NCI-H1417 (cell line): ENCODE measurements around the gene ENTPD8.
A peak's percentile ranks its signal among the peaks of the same experiment; 100 is the strongest.

Experiments used
- DNase-seq, 3 experiments: peaks; one replicate each; lab custom pipeline; 2025; lab: John Stamatoyannopoulos, UW

The ENTPD8 gene

DNA sequence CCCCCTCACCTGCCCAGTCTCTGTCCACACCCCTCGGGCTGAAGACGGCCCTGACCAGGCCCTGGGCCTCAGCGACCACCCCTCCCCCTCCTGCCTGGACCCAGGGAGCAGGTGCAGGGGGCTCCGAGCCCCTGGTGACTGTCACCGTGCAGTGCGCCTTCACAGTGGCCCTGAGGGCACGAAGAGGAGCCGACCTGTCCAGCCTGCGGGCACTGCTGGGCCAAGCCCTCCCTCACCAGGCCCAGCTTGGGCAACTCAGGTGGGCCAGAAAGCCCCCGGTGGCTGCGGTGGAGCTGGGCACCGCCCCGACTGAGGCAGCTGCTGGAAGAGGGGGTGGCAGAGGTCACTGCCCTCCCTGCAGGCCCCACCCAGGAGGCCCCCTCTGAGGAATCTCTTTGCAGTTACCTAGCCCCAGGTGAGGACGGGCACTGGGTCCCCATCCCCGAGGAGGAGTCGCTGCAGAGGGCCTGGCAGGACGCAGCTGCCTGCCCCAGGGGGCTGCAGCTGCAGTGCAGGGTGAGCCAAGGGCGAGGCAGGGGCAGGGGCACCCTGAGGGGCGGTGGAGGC lies 7.7 kb downstream of the ENTPD8 start:
- DNase-seq: peak in 2 of 3 experiments; percentile 51 to 68

- DNase-seq: no peak
Observed at GRCh38 chr9:137432687-137433348, 8.3 kb downstream of the ENTPD8 start.

- DNase-seq: no peak
Observed at GRCh38 chr9:137431416-137431931, 9.7 kb downstream of the ENTPD8 start.

DNA sequence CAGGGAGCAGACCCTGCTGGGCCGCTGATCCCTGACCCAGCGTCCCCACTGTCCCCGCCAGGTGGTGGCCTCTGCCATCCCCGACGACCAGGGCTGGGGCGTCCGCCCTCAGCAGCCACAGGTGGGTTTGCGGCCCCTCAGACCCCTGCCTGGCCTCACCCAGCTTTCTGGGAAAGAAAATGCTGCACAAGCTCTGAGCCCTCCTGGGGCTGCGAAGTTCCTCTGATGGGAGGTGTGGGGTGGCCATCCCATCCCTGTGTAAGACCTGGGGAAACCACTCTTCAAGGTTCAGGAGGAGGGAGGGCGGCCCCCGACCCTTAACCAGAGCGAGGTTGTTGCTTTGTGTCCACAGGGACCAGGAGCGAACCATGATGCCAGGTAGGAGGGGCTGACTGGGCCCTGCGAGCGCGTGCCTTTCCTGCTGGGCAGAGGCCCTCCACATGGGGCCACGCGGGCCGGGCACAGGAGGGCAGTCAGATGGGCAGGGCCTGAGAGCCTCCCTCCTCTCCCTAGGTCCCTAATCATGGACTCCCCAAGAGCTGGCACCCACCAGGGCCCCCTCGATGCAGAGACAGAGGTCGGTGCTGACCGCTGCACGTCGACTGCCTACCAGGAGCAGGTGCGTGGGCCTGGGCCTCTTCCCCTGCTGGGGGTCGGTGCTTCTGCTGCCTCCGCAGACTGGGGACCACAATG lies 10.3 kb downstream of the ENTPD8 start:
- peak in 2 of 3 experiments; percentile 31 to 33 for DNase-seq

DNA sequence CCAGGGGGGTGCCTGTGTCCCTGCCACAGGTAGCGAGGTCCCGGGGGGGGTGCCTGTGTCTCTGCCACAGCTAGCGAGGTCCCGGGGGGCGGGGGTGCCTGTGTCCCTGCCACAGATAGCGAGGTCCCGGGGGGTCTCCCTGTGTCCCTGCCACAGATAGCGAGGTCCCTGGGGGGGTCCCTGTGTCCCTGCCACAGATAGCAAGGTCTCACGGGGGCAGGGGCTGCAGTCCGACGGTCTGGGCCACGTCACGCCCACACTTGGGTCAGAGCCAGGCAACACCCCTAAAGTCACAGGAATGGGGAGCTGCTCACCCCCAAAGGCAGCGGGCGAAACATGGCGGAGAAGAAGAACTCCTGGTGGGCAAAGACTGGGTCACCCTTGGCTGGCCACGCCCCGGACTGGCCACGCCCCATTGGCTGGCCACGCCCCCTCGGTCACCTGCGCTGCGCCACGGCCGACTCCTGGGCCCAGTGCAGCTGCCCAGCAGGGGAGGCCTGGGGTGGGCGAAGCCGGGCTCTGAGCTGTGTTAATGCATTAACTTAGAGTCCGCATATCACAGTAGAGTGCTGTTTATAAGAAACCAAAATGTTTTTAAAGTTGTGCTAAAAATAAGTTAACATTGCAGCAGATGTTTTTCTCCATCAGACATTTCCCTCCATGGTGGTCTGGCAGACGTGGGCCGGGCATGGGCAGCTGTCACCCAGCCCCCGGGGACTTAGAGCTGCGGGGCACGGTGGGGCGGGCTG lies 11.0 kb downstream of the ENTPD8 start:
- DNase-seq: peak; percentile 52 to 78 (median 65)

GRCh38 chr9:137429546-137429890 lies 11.6 kb downstream of the ENTPD8 start:
- DNase-seq: no peak

DNA sequence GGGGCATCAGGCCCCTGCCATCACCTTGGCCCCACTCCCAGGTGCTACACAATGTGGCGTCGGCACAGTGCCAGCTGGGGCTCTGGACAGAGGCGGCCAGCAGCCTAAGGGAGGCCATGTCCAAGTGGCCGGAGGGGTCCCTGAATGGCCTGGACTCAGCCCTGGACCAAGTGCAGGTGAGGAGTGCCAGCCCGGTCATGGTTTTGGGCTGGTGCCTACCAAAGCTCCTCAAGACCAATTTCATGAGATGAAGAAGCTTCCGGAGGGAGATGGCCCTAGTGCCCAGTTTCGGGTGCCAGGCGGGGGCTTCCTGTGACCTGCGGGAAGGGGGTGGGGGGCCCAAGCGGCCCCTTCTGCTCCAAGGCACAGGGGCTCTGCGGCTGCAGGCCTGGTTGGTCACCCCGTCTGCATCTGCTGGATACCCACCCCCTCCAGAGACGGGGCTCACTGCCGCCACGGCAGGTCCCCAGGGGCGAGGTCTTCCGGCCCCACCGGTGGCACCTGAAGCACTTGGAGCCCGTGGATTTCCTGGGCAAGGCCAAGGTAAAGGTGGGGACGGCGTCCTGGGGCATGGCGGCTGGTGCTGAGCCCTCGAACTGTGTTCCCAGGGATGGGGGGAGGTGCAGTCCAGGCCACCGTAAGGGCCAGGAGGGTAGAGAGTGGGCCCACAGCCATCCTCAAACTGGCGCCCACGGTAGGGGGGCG lies 12.2 kb downstream of the ENTPD8 start:
- DNase-seq: no peak

- DNase-seq: no peak
Observed at GRCh38 chr9:137428311-137428630, 12.9 kb downstream of the ENTPD8 start.

DNA sequence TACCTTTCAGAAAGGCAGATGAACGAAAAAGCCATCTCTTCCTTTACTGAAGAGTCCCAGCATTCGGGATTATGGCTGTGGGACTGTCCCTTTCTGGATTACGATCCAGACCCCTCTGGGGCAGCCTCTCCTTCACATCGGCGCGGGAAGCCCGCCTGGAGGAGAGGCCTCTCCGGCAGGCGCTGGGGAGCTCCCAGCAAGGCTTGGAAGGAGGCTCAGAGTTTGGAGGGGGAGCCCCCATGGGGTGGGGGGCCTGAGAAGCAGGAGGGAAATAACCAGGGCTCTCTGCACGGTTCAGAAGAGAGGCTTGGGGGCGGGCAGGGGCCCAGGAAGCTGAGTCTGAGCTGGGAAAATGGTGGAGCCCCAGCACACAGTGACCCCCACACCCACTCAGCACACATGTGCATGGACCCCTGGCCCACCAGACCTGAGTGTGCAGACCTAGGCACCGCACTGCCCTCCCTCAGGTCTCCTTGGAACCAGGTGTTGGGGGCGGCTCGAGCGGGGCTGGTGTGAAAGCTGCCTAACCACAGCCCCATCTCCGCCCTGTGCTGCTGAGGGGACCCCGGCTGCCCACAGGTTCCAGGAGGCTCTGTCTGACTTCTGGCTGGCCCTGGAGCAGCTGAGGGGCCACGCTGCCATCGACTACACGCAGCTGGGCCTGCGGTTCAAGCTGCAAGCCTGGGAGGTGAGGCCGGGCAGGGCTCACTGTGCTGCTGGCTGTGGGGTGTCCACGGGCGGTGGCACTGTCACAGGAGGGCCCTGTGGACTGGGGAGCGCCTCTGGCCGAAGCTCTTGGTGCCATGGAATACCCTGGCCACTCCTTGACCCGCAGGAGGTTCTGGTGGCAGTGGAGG lies 13.5 kb downstream of the ENTPD8 start:
- no peak for DNase-seq

DNA sequence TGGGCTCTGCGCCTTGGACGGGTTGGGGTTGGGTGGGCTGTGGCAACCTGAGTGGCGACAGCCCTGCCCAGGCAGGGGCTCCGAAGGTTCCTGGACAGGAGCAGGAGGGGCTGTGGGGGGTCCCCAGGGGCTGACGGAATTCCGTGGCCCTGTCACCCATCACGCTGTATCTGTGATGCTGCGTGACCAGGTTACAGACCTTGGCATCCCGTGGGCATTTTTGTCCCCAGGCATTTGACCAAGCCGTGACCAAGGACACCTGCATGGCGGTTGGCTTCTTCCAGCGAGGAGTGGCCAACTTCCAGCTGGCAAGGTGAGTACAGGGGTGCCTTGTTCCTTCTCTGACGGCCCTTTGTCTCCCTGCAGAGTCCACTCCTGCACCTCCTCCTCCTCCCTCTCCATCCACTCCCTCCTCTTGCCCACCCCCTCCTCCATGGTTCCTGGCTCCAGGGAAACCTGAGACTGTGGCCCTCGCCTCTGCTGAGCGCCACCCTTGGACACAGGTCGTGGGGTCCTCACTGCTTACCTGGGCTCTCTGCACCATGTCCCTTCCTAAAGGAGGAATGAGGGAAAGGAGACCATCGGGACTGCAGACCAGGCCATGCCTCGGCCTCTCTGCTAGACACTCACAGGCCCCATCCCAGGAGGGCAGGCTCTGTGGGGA lies 15.0 kb downstream of the ENTPD8 start:
- no peak for DNase-seq

DNA sequence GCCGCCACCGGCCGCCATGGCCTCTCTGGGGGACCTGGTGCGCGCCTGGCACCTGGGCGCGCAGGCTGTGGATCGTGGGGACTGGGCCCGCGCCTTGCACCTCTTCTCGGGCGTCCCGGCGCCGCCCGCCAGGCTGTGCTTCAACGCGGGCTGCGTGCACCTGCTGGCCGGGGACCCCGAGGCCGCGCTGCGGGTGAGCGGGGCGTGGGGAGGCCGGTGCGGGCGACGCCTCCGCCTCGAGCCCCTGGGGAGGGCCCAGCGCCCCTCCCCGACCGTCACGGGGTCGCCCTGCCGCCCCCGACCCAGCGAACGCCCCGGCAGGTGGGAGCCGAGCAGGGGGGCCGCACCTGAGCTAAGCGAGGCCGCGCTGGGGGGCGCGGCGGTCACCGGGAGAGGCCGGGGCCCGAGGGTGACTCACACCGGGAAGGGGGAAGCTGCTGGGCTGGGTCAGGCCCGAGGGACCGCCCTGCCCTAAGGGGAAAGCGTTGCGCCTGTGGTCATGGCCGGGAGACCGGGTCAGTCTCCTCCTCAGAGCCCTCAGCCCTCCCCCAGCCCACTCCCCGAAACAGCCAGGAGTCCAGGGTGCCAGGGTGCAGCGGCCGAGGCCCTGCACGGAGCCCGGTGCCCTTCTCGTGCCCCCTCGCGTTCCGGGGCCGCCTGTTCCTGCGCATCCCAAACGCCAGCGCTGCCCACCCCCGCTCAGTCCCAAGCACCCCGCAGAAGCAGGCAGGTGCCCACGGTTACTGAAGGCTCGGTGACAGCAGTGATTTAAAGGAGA lies 17.5 kb downstream of the ENTPD8 start:
- DNase-seq: peak in 2 of 3 experiments; percentile 67 to 91

DNA sequence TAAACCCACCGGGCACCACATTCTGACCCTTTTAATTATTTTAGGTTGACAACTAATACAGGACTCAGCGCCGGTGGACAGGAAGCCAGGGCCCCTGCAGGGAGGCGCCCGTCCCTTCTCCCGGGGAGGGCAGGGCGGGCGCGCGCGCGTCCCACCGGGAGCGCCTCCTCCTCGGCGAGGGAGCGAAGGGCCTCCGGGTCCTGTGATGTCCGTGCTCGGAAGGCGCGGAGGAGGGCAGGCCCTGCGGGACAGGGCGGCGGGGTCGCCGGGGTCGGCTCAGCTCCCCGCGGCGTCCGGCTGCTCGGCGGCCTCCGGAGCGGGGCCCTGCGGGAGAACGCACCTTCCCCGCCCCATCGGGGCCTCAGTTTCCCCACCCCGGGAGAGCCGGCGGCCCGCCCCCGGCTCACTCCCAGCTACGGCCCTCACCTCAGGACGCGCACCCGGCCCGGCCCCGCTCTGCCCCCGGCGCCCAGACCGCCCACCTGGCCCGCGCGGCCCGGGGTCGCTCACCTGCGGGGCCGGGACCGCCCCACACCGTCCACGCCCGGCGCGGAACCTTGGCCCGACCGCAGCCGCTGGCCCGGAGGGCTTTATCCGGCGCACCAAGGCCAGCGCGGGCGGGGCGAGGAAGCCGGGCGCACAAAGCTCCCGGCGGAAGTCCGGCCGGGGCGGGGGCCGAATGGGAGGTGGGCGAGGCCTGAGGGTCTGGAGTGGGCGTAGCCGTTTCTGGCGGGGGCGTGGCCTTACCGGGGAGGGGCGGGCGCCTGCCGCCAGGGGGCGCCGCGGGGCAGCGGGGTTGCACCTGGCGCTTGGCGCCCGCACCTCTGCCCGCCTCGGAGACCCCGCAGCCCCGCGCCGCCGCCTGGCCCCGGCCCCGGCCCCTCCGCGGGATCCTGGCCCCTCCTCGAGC lies 18.3 kb downstream of the ENTPD8 start, which contains the start of the genes EXD3 and NOXA1:
EXD3 (minus strand) TSS at position 559 of the 910 bp plus-strand sequence. CDS start 27,805 bp downstream, outside the sequence.
NOXA1 (plus strand) TSS at position 790 of the 910 bp plus-strand sequence. CDS start 137 bp downstream, outside the sequence.
- peak; percentile 87 to 97 (median 96) for DNase-seq

DNA sequence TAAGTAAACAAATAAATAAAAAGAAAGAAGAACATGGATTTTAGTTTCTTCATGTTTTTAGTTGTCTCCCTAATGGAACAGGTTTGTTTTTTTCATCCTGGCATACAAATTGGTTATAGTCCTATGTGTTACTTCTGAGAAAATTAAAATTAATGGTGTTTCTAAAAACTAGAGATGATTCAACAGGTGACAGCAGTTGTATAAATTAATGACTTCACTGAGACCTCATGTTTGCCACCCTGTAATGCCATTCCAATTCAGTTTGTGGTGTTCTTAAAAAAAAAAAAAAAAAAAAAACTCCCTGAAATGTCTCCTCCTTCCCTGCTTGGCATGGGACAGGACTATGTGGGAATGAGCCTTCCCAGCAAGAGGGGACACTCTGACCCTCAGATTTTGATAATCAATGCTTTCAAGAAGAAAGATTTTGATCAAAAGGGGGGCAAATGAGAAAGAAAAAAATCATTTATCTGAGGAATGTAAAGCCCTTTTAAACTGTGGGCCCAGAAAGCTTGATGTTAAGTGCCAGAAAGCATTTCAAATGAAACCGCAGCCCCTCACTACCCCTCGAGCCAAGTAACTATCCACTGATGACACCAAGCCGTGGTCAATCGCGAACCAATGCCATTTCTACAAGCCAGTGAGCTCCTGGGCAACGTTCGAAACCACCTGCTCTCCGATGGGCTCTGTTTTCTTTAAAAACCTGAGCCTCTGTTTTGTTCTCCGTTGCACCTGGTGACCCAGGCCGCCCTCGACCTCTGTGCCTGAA lies 19.1 kb downstream of the ENTPD8 start:
- DNase-seq: peak in 1 of 3 experiments; percentile 79

GRCh38 chr9:137417161-137418021 lies 23.8 kb downstream of the ENTPD8 start:
- no peak for DNase-seq

- no peak for DNase-seq
Observed at GRCh38 chr9:137416563-137417151, 24.5 kb downstream of the ENTPD8 start.

DNA sequence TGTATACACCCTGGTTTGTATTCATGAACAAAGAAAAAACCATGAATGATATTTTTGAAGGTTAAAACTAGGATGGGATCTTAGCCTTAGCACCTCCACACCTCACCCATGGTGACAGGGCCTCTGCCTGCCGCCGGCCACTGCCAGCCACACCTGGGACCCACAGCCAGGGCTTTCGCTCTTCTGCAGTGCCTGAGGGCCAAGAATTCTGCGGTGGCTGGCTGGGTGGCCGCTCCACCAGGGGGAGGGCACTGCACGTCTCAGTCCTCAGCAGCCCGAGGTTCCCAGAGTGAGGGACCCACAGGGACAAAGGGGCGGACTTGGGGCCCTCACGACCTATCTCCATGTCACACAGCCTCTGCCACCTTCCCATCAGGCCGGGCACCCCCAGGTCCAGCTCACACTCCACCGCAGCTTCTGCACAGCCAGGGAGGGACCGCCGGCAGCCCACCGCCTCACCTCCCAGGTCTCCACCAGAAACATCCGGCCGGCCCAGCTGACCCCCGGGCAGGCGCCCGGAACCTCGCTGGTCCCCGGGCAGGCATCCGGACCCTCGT lies 25.1 kb downstream of the ENTPD8 start:
- DNase-seq: no peak
